ENCODE results near the gene HDLBP.
A peak's percentile ranks its signal among the peaks of the same experiment; 100 is the strongest.

HDLBP gene

GRCh38 chr2:241224851-241225438 is 90.5 kb downstream of the HDLBP start:
- TF ChIP-seq OSR1 (CRISPR knock-in tag; IDR thresholded peaks at IDR 0.05) (no peak), ZNF565 (CRISPR knock-in tag; conservative IDR thresholded peaks at IDR 0.05; ENCODE audit: low read depth) (no peak), TSHZ2 (CRISPR knock-in tag; IDR thresholded peaks at IDR 0.05) (no peak), ZFP30 (CRISPR knock-in tag; IDR thresholded peaks at IDR 0.05) (no peak)
- no peak for ATAC-seq

GRCh38 chr2:241224018-241224850 is 91.2 kb downstream of the HDLBP start:
- peak; percentile 59 for ATAC-seq
- TF ChIP-seq ARNTL (CRISPR knock-in tag; IDR thresholded peaks at IDR 0.05; ENCODE audit: borderline replicate concordance, low read depth) (no peak), PPARA (CRISPR knock-in tag; IDR thresholded peaks at IDR 0.05; ENCODE audit: borderline replicate concordance) (no peak), TSHZ2 (CRISPR knock-in tag; IDR thresholded peaks at IDR 0.05) (no peak), TOX (CRISPR knock-in tag; IDR thresholded peaks at IDR 0.05; ENCODE audit: borderline replicate concordance) (no peak), ZNF8 (CRISPR knock-in tag; IDR thresholded peaks at IDR 0.05) (no peak), TCF4 (CRISPR knock-in tag; IDR thresholded peaks at IDR 0.05; ENCODE audit: borderline replicate concordance) (peak; percentile 55; the same call in 1 of the 2 replicates), ESRRG (CRISPR knock-in tag; IDR thresholded peaks at IDR 0.05) (no peak)

GRCh38 chr2:241223211-241224017 is 92.1 kb downstream of the HDLBP start:
- no peak for TF ChIP-seq PATZ1 (CRISPR knock-in tag; IDR thresholded peaks at IDR 0.05; ENCODE audit: borderline replicate concordance)
- TF ChIP-seq ZNF8 (CRISPR knock-in tag; IDR thresholded peaks at IDR 0.05), result no peak
- no peak for TF ChIP-seq ZFP3 (CRISPR knock-in tag; IDR thresholded peaks at IDR 0.05)
- no peak for TF ChIP-seq OSR1 (CRISPR knock-in tag; IDR thresholded peaks at IDR 0.05)
- no peak for TF ChIP-seq ZFP30 (CRISPR knock-in tag; IDR thresholded peaks at IDR 0.05)
- peak; percentile 41 for ATAC-seq

- ATAC-seq, result no peak
- TF ChIP-seq ZFP3 (CRISPR knock-in tag; IDR thresholded peaks at IDR 0.05) (no peak), RARB (CRISPR knock-in tag; IDR thresholded peaks at IDR 0.05) (no peak), TSHZ2 (CRISPR knock-in tag; IDR thresholded peaks at IDR 0.05) (no peak), CREB5 (CRISPR knock-in tag; IDR thresholded peaks at IDR 0.05; ENCODE audit: low read depth) (no peak), TCF4 (CRISPR knock-in tag; IDR thresholded peaks at IDR 0.05; ENCODE audit: borderline replicate concordance) (no peak), PATZ1 (CRISPR knock-in tag; IDR thresholded peaks at IDR 0.05; ENCODE audit: borderline replicate concordance) (no peak)
Observed at GRCh38 chr2:241219856-241220356, 95.6 kb downstream of the HDLBP start.
